Activated CD8-positive, alpha-beta memory T cell treated with anti-CD3 and anti-CD28 coated beads for 24 hours (primary cell): ENCODE data around the gene RASSF10.
"Not testable (repeated sequence)": the region's sequence is repeated elsewhere in the genome, so short reads cannot be mapped to it uniquely, and the experiment has no call there.

ENCODE experiments used
- DNase-seq: peaks from one replicate; pipeline ENCODE4 v3.0.0-alpha.2; 2020

RASSF10 gene

GRCh38 chr11:13029872-13030271 is 20.8 kb downstream of the RASSF10 start:
- no peak for DNase-seq

- DNase-seq, result no peak
These were observed 21.7 kb downstream of the RASSF10 start for GRCh38 chr11:13030857-13031256.

DNA sequence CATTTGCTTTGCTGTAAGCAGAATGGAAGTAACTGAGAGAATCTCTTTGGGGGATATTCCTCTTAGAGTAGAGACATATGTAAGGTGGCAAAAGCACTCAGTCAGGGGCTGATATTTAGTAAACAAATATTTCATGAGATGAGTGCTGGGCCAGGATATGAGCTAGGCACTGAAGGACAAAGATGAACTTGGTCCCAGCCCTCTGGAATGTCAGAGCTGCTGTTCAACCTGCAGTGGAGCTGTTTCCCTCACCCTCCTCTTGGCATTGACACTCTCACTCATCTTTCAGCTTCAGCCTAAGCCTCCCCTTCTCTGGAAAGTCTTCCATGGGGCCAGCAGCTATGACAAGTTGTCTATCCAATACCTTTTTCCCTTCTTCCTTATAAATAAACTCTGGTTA is 22.2 kb downstream of the RASSF10 start:
- DNase-seq, result no peak

DNA sequence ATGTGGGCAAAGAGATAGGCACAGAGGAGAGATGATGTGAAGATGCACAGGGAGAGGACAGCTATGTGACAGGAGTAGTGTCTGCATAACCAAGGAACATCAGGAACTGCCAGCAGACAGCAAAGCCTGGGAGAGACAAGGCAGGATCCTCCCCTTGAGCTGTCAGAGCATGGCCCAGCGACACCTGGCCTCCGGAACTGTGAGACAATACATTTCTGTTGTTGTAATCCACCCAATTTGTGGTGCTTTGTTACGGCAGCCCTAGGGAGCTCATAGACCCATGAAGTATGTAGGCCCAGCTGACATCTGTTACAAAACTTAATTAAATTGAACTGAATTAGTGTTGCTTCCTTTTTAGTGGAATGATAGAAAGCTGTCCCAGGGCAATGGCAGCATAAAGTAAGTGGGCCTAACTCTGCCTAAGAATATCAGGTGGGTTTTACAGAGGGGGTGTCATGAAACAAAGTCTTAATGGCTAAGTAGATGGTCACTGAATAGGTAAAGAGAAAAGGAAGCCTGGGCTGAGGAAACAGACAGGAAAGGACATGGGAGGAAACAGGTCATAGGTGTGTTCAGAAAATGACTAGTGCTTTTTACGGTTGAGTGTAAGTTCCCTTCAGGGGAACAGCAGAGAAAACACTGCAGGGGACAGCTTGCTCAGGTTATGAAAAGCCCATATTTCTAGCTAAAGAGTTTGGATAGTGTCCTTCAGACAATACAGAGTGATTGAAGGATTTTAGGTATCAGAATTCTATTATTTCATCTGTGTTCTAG is 24.8 kb downstream of the RASSF10 start:
- no peak for DNase-seq

- no peak for DNase-seq
These were observed 26.6 kb downstream of the RASSF10 start for GRCh38 chr11:13035711-13036110.

GRCh38 chr11:13036235-13036634 is 27.1 kb downstream of the RASSF10 start:
- no peak for DNase-seq

DNA sequence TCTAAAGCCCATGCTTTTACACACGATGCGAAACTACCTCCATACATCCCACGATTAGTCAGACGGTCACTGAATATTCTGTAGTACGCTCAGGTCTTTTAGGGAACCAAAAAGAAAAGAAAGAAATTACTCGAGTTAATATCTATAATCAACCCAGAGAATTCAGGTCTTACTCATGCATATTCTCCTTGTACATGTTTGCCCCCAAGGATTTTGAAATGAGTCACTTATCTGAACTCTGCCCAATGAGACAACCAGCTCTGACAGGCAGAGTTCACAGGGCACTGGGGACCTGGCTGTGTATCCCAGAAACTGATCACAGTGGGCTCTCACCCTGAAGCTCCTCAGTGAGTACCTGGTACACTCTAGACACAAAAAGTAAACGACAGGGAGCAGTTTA is 29.2 kb downstream of the RASSF10 start:
- DNase-seq, result no peak

DNA sequence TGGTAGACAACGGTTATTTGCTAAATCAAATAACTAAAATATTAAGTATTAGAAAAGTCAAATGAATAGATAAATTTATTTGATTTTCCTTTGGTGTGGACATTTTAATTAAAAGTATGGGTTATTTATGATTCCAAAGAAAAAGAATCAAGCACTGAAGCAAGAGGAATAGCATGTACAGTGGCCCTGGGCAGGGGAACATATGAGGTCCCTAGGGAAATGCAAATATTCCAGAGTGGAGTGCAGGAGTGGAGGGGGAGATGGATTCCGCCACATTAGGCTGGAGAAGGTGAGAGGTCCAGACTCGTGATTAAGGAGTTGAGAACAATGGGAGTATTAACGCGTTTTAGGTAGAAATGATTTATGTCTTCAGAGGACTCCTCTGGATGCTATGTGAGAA is 30.0 kb downstream of the RASSF10 start:
- no peak for DNase-seq

DNA sequence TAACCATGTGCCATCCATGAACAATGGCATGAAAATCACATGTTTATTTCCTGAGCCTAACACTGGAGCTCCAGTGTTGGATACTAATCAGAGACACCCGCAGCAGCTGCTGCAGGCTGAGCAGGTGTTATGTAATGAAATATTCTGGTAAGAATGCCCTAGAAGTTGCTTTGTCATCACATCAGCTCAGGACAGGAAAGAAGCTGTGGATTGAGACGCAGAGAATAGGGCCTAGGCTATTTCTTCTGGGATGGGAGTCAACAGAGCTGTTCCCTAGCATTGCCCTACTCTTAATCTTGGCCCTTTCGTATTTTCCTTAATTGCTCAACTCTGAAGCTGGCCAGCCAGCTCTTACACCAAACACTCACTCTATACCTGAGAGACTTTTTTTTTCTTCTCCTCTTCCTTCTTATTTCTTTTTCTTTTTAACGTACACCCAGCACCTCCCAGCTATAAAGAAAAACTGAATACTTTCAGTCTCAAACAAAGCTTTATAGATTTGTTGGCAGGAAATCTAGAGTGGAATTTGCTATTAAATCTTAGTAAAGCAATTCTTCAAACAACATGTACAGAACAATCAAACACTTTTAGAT is 31.9 kb downstream of the RASSF10 start:
- DNase-seq, result no peak

- DNase-seq, result no peak
These were observed 33.8 kb downstream of the RASSF10 start for GRCh38 chr11:13042873-13043342.

- DNase-seq, result no peak
These were observed 35.0 kb downstream of the RASSF10 start for GRCh38 chr11:13043912-13044628.

- DNase-seq, result not testable (repeated sequence)
These were observed 36.0 kb downstream of the RASSF10 start for GRCh38 chr11:13045089-13045488.

GRCh38 chr11:13045734-13046133 is 36.6 kb downstream of the RASSF10 start:
- no peak for DNase-seq

DNA sequence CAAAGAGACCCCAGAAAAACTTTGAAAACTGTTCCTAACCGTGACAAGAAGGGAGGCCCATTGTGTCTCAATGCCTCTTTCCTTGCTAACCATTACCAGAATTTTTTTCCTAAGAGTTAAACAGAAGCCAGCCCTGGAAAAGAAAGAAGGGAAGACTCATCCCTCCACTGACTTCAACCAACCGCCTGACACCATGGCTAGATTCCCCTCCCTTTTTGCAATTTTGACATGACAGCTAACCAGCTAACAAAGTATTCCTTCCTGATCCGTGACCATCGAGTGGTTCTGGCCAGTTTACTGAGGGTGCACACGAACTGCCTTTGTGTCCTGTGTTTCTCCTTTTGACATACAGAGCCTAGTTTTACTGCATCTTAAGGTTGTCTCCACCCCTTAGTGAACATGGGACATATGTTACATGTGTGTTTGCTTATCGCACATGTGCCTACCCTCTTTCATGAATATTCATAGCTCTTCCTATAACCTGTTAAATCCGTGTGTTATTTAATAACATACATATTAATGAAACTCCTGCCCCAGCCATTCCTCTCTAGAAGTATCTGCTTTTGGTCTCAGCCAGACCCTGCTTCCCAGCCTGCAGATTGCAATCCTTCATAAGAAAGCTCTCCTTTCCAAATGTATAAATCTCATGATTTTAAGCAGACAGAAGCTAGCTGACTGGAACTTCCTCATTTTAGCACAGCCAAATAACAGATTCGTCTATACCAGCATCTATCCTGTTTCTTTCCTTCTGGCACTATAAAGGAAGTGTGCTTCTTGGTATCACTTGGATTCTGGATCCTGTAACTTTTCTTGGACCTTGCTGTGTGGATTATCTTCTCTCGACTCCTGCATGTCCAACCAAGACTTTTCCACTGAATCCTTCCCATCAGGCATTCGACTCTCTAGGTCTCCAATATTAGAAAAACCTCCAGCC is 37.8 kb downstream of the RASSF10 start:
- no peak for DNase-seq

GRCh38 chr11:13047884-13048283 is 38.8 kb downstream of the RASSF10 start:
- DNase-seq, result no peak

DNA sequence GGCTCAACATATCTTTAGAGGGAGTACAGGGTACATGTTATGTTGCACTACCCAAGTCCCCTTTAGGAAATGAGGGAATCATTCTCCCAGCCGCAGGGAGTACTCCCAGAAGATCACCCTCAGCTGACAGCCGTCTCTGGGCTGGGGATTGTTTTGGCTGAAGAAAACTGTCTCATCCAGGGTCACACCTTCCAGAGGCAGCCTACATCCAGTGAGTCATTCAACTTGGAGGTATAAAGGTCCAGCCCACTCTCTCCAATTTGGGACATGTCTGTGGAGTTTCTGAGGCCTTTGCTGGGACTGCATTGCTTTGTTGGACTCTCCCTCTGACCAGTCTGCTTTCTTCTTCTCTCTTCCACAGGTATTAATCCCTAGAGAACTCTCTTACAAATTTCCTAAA is 42.1 kb downstream of the RASSF10 start:
- no peak for DNase-seq

DNA sequence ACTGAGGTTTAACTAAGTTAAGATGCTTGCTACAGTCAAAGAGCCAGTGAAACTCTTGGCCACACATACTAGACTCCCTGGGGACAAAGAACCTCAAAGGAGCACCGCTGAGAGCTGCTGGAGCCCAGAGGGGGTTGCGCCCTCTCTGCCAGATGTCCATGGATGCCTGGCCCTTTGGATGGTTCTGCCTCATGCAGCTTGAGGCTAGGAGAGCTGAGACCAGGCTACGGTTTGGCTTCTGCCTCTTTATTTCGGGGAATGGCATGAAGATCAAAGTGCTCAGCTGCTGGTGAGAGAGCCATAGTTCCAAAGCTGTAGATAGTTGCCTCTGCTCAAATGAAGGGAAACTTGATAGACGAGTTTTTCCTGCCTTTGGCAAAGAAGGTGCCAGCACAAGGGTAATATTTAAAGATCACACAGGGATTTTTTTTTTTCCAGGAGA is 43.0 kb downstream of the RASSF10 start:
- DNase-seq, result no peak

GRCh38 chr11:13053255-13053917 is 44.3 kb downstream of the RASSF10 start:
- no peak for DNase-seq

GRCh38 chr11:13054278-13054677 is 45.2 kb downstream of the RASSF10 start:
- DNase-seq, result no peak

GRCh38 chr11:13055200-13055599 is 46.1 kb downstream of the RASSF10 start:
- no peak for DNase-seq

- DNase-seq, result no peak
These were observed 52.3 kb downstream of the RASSF10 start for GRCh38 chr11:13061294-13061990.
